GM23338 (cell line): Measurements from ENCODE around the gene AGAP2. TPM values are rescaled to one million over a fixed set of nuclear protein-coding genes. Genes with fewer than 3 reads are reported as not detected.

Source experiments
- ATAC-seq: fragments of 200-7000 bp; cut with Tn5 transposase; 3 replicates; pipeline ENCODE4 v1.9.1; 2020
- DNase-seq: peaks from one replicate; pipeline ENCODE4 v3.0.0-alpha.2; 2015; ENCODE audit warnings: low spot score
- H2AFZ ChIP-seq: fragments of 200-600 bp; sonication (generic); 2 replicates; pipeline ENCODE4 v1.8.0; 2016; ENCODE audit warnings: antibody characterized with exemption, mild to moderate bottlenecking, moderate library complexity
- H3F3A ChIP-seq: fragments of 200-600 bp; sonication (generic); replicated peaks from 2 replicates; pipeline ENCODE4 v1.8.0; 2017; ENCODE audit warnings: antibody characterized with exemption, mixed run types, low read depth
- H3K27ac ChIP-seq: fragments of 200-600 bp; sonication (generic); 2 replicates; pipeline ENCODE4 v1.6.1; 2016; ENCODE audit warnings: low read depth
- H3K27me3 ChIP-seq: fragments of 200-600 bp; sonication (generic); 2 replicates; pipeline ENCODE4 v1.8.0; 2016; ENCODE audit warnings: mild to moderate bottlenecking, mixed run types, moderate library complexity; ENCODE audit not compliant: insufficient read depth
- H3K36me3 ChIP-seq: fragments of 200-600 bp; sonication (generic); 2 replicates; pipeline ENCODE4 v1.8.0; 2016; ENCODE audit warnings: mild to moderate bottlenecking; ENCODE audit not compliant: insufficient read depth
- H3K4me1 ChIP-seq: fragments of 200-600 bp; sonication (generic); 2 replicates; pipeline ENCODE4 v1.8.0; 2016; ENCODE audit warnings: mild to moderate bottlenecking, moderate library complexity; ENCODE audit not compliant: insufficient read depth
- H3K4me2 ChIP-seq: fragments of 200-600 bp; sonication (generic); 2 replicates; pipeline ENCODE4 v1.7.1; 2017; ENCODE audit warnings: mixed run types
- H3K4me3 ChIP-seq: fragments of 200-600 bp; sonication (generic); 2 replicates; pipeline ENCODE4 v1.6.1; 2016; ENCODE audit warnings: mixed run types
- H3K79me2 ChIP-seq: fragments of 200-600 bp; sonication (generic); replicated peaks from 2 replicates; pipeline ENCODE4 v1.8.0; 2017; ENCODE audit warnings: mild to moderate bottlenecking; ENCODE audit not compliant: insufficient read depth
- H3K9me2 ChIP-seq: fragments of 200-600 bp; sonication (generic); 2 replicates; pipeline ENCODE4 v1.8.0; 2017; ENCODE audit not compliant: insufficient read depth
- H4K20me1 ChIP-seq: fragments of 200-600 bp; sonication (generic); replicated peaks from 2 replicates; pipeline ENCODE4 v1.8.0; 2017; ENCODE audit warnings: mild to moderate bottlenecking; ENCODE audit not compliant: insufficient read depth
- H3K27ac Mint-ChIP-seq: 2 replicates; pipeline ENCODE4 v1.8.0; 2020; ENCODE audit warnings: inconsistent platforms, mild to moderate bottlenecking, moderate library complexity, mixed read lengths
- H3K27me3 Mint-ChIP-seq: 3 replicates; pipeline ENCODE4 v1.8.0; 2022; ENCODE audit warnings: low read depth, mild to moderate bottlenecking, moderate library complexity, mixed read lengths, inconsistent platforms; ENCODE audit not compliant: insufficient read depth, poor library complexity
- H3K36me3 Mint-ChIP-seq: 3 replicates; pipeline ENCODE4 v1.8.0; 2021; ENCODE audit warnings: low read depth, mild to moderate bottlenecking, inconsistent platforms, moderate library complexity, mixed read lengths
- H3K4me1 Mint-ChIP-seq: 3 replicates; pipeline ENCODE4 v1.8.0; 2020; ENCODE audit warnings: mild to moderate bottlenecking, inconsistent platforms, mixed read lengths
- H3K4me3 Mint-ChIP-seq: 3 replicates; pipeline ENCODE4 v1.8.0; 2021; ENCODE audit warnings: moderate library complexity, mild to moderate bottlenecking, inconsistent platforms, mixed read lengths
- H3K9me3 Mint-ChIP-seq: 3 replicates; pipeline ENCODE4 v1.8.0; 2020; ENCODE audit warnings: moderate library complexity, mild to moderate bottlenecking, inconsistent platforms, mixed read lengths
- CREB1 ChIP-seq: fragments of 250-450 bp; sonication (Bioruptor Pico); IDR thresholded peaks from 2 replicates; pipeline ENCODE4 v1.5.0; 2020; ENCODE audit warnings: low read depth, mild to moderate bottlenecking, moderate library complexity
- CTCF ChIP-seq, 2 experiments: fragments of 200-600 bp in 1 of 2; sonication (generic) in 1 of 2; conservative IDR thresholded peaks; 2 replicates each; pipeline versions ENCODE4 v1.5.1 to v1.6.1; 2016 to 2017; ENCODE audit warnings: antibody characterized with exemption in 2 of 2, low read depth in 2 of 2, mild to moderate bottlenecking in 2 of 2, moderate library complexity in 1 of 2
- EZH2 ChIP-seq: fragments of 200-600 bp; sonication (generic); IDR thresholded peaks from one replicate; pipeline ENCODE4 v1.8.0; 2017; ENCODE audit warnings: antibody characterized with exemption, mild to moderate bottlenecking, low read depth; ENCODE audit not compliant: unreplicated experiment
- EZH2phosphoT487 ChIP-seq: fragments of 200-600 bp; sonication (generic); IDR thresholded peaks from one replicate; pipeline ENCODE4 v1.8.1; 2018; ENCODE audit warnings: antibody characterized with exemption; ENCODE audit not compliant: unreplicated experiment
- JUNB ChIP-seq: IDR thresholded peaks from one replicate; pipeline ENCODE4 v1.6.1; 2016; ENCODE audit warnings: antibody characterized with exemption; ENCODE audit not compliant: unreplicated experiment
- NANOG ChIP-seq: IDR thresholded peaks from 2 replicates; pipeline ENCODE4 v1.6.1; 2016; ENCODE audit warnings: antibody characterized with exemption, borderline replicate concordance
- POLR2AphosphoS5 ChIP-seq: IDR thresholded peaks from 2 replicates; pipeline ENCODE4 v1.6.1; 2016; ENCODE audit warnings: antibody characterized with exemption, low read depth
- STAT1 ChIP-seq: IDR thresholded peaks from one replicate; pipeline ENCODE4 v1.6.1; 2016; ENCODE audit warnings: antibody characterized with exemption; ENCODE audit not compliant: unreplicated experiment
- ZNF114 ChIP-seq: fragments of 250-450 bp; sonication (Bioruptor Pico); IDR thresholded peaks from 2 replicates; pipeline ENCODE4 v1.5.0; 2020; ENCODE audit warnings: mild to moderate bottlenecking, moderate library complexity
- ZNF331 ChIP-seq: fragments of 250-450 bp; sonication (Bioruptor Pico); IDR thresholded peaks from 2 replicates; pipeline ENCODE4 v1.5.0; 2020; ENCODE audit warnings: low read depth, mild to moderate bottlenecking, moderate library complexity
- polyA plus RNA-seq: library from polyadenylated mRNA; unstranded; fragments of >200 nt; fragmentation: Nextera tagmentation; extraction: Ambion mirVana; gene quantifications from 2 replicates; pipeline ENCODE4 v1.2.1, GENCODE V29; 2016
- total RNA-seq: library from RNA; depleted of rRNA; stranded (reverse); fragments of >200 nt; shearing (Covaris generic); gene quantifications from 2 replicates; pipeline ENCODE4 v1.2.3, GENCODE V29; 2014
- TF ChIP-seq, protein P1 (sequence below): IDR thresholded peaks from 2 replicates; pipeline ENCODE4 v1.6.1; 2016; ENCODE audit warnings: antibody characterized with exemption
- TF ChIP-seq, protein P2 (sequence below): IDR thresholded peaks from one replicate; pipeline ENCODE4 v1.6.1; 2018; ENCODE audit warnings: antibody characterized with exemption; ENCODE audit not compliant: unreplicated experiment
- TF ChIP-seq, protein P3 (sequence below): fragments of 250-450 bp; sonication (Bioruptor Pico); IDR thresholded peaks from 2 replicates; pipeline ENCODE4 v1.5.0; 2020; ENCODE audit warnings: mild to moderate bottlenecking, moderate library complexity

Gene AGAP2
- total and polyA plus RNA-seq, 2 experiments from 2014 or later: 0.36 to 1.3 TPM

GRCh38 chr12:57707250-57707649, 31.3 kb downstream of the AGAP2 start:
- ATAC-seq (no peak), DNase-seq (no peak)
- Histone ChIP-seq H3K79me2 (no peaks in the 10 kb centered on the region), H3F3A (no peaks in the 10 kb centered on the region), H3K4me2 (no peak overlapping the region), H4K20me1 (peaks cover 4% of the 10 kb centered on the region), H3K27me3 (no peaks in the 10 kb centered on the region), H3K36me3 (peaks cover 3% of the 10 kb centered on the region; the same call in 1 of the 2 replicates), H3K27ac (no peak overlapping the region), H2AFZ (no peak overlapping the region), H3K4me1 (no peaks in the 10 kb centered on the region), H3K9me2 (no peaks in the 10 kb centered on the region), H3K4me3 (no peak overlapping the region)
- no peak overlapping the region for H3K27ac Mint-ChIP-seq
- no peak overlapping the region for H3K4me3 Mint-ChIP-seq
- H3K27me3 Mint-ChIP-seq: no peaks in the 10 kb centered on the region
- no peaks in the 10 kb centered on the region for H3K4me1 Mint-ChIP-seq
- TF ChIP-seq ZNF114 (no peak), CTCF (conservative IDR thresholded peaks at IDR 0.05; ENCODE audit: low read depth in 2 of 2) (no peak), POLR2AphosphoS5 (no peak), CREB1 (CRISPR knock-in tag) (no peak), JUNB (no peak), EZH2phosphoT487 (no peak), STAT1 (no peak), ZNF331 (CRISPR knock-in tag) (no peak), NANOG (no peak), EZH2 (no peak)
- TF ChIP-seq, protein P1, sequence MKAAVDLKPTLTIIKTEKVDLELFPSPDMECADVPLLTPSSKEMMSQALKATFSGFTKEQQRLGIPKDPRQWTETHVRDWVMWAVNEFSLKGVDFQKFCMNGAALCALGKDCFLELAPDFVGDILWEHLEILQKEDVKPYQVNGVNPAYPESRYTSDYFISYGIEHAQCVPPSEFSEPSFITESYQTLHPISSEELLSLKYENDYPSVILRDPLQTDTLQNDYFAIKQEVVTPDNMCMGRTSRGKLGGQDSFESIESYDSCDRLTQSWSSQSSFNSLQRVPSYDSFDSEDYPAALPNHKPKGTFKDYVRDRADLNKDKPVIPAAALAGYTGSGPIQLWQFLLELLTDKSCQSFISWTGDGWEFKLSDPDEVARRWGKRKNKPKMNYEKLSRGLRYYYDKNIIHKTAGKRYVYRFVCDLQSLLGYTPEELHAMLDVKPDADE: no peak
- TF ChIP-seq, protein P2, sequence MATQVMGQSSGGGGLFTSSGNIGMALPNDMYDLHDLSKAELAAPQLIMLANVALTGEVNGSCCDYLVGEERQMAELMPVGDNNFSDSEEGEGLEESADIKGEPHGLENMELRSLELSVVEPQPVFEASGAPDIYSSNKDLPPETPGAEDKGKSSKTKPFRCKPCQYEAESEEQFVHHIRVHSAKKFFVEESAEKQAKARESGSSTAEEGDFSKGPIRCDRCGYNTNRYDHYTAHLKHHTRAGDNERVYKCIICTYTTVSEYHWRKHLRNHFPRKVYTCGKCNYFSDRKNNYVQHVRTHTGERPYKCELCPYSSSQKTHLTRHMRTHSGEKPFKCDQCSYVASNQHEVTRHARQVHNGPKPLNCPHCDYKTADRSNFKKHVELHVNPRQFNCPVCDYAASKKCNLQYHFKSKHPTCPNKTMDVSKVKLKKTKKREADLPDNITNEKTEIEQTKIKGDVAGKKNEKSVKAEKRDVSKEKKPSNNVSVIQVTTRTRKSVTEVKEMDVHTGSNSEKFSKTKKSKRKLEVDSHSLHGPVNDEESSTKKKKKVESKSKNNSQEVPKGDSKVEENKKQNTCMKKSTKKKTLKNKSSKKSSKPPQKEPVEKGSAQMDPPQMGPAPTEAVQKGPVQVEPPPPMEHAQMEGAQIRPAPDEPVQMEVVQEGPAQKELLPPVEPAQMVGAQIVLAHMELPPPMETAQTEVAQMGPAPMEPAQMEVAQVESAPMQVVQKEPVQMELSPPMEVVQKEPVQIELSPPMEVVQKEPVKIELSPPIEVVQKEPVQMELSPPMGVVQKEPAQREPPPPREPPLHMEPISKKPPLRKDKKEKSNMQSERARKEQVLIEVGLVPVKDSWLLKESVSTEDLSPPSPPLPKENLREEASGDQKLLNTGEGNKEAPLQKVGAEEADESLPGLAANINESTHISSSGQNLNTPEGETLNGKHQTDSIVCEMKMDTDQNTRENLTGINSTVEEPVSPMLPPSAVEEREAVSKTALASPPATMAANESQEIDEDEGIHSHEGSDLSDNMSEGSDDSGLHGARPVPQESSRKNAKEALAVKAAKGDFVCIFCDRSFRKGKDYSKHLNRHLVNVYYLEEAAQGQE: no peak
- TF ChIP-seq, protein P3, sequence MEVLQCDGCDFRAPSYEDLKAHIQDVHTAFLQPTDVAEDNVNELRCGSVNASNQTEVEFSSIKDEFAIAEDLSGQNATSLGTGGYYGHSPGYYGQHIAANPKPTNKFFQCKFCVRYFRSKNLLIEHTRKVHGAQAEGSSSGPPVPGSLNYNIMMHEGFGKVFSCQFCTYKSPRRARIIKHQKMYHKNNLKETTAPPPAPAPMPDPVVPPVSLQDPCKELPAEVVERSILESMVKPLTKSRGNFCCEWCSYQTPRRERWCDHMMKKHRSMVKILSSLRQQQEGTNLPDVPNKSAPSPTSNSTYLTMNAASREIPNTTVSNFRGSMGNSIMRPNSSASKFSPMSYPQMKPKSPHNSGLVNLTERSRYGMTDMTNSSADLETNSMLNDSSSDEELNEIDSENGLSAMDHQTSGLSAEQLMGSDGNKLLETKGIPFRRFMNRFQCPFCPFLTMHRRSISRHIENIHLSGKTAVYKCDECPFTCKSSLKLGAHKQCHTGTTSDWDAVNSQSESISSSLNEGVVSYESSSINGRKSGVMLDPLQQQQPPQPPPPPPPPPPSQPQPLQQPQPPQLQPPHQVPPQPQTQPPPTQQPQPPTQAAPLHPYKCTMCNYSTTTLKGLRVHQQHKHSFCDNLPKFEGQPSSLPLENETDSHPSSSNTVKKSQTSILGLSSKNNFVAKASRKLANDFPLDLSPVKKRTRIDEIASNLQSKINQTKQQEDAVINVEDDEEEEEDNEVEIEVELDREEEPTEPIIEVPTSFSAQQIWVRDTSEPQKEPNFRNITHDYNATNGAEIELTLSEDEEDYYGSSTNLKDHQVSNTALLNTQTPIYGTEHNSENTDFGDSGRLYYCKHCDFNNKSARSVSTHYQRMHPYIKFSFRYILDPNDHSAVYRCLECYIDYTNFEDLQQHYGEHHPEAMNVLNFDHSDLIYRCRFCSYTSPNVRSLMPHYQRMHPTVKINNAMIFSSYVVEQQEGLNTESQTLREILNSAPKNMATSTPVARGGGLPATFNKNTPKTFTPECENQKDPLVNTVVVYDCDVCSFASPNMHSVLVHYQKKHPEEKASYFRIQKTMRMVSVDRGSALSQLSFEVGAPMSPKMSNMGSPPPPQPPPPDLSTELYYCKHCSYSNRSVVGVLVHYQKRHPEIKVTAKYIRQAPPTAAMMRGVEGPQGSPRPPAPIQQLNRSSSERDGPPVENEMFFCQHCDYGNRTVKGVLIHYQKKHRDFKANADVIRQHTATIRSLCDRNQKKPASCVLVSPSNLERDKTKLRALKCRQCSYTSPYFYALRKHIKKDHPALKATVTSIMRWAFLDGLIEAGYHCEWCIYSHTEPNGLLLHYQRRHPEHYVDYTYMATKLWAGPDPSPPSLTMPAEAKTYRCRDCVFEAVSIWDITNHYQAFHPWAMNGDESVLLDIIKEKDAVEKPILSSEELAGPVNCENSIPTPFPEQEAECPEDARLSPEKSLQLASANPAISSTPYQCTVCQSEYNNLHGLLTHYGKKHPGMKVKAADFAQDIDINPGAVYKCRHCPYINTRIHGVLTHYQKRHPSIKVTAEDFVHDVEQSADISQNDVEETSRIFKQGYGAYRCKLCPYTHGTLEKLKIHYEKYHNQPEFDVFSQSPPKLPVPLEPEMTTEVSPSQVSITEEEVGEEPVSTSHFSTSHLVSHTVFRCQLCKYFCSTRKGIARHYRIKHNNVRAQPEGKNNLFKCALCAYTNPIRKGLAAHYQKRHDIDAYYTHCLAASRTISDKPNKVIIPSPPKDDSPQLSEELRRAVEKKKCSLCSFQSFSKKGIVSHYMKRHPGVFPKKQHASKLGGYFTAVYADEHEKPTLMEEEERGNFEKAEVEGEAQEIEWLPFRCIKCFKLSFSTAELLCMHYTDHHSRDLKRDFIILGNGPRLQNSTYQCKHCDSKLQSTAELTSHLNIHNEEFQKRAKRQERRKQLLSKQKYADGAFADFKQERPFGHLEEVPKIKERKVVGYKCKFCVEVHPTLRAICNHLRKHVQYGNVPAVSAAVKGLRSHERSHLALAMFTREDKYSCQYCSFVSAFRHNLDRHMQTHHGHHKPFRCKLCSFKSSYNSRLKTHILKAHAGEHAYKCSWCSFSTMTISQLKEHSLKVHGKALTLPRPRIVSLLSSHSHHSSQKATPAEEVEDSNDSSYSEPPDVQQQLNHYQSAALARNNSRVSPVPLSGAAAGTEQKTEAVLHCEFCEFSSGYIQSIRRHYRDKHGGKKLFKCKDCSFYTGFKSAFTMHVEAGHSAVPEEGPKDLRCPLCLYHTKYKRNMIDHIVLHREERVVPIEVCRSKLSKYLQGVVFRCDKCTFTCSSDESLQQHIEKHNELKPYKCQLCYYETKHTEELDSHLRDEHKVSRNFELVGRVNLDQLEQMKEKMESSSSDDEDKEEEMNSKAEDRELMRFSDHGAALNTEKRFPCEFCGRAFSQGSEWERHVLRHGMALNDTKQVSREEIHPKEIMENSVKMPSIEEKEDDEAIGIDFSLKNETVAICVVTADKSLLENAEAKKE (CRISPR knock-in tag): no peak
- no peaks in the 10 kb centered on the region; the same call in 2 of the 3 replicates for H3K9me3 Mint-ChIP-seq
- H3K36me3 Mint-ChIP-seq: peaks cover 21% of the 10 kb centered on the region; the same call in 2 of the 3 replicates
